ENCODE results near the gene PPIB.
"Not testable (repeated sequence)": the region's sequence is repeated elsewhere in the genome, so short reads cannot be mapped to it uniquely, and the experiment has no call there.

Gene PPIB

GRCh38 chr15:64110108-64110701, 52.6 kb downstream of the PPIB start:
- DNase-seq (ENCODE audit: low read depth in 2 of 2), result not testable (repeated sequence)

DNA sequence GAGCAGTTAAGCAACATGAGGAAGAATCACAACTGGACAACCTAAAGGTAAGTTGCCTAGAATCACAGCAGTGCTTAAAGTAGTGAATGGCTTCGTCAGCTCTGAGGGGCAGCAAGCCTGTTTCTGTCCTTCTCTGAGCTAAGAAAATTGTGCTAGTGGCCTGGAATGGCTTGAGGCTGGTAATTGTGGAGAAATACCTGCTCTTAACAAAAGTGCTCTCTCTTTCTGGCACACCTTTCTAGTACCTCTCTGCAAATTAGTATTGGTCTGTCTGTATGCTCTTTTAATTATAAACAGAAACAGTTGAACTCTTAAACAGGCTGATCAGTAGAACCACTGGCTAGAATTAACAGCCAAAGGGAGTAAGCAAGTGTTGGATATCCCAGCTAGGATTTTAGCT, 55.5 kb downstream of the PPIB start:
- no peak for DNase-seq (ENCODE audit: low read depth in 2 of 2)

Measured in stimulated activated CD4-positive, alpha-beta T cell treated with anti-CD3 and anti-CD28 coated beads, Interleukin-4, amount 100 ng/mL, for 48 hours (primary cell).